Fibroblast of lung (primary cell): ENCODE results near the gene SLC30A7. TPM values are rescaled to one million over a fixed set of nuclear protein-coding genes. Genes with fewer than 3 reads are reported as not detected.

Experiments
- DNase-seq, 2 donors: peaks; one replicate each; pipeline versions ENCODE4 v3.0.0 to v3.0.0-alpha.2; 2010; ENCODE audit warnings: low read depth in 2 of 2
- H2AFZ ChIP-seq: 2 replicates; pipeline ENCODE4 v1.5.1; 2012; ENCODE audit warnings: low read length, control low read depth, inconsistent platforms
- H3K27ac ChIP-seq: 2 replicates; pipeline ENCODE4 v1.5.1; 2011; ENCODE audit warnings: low read length, control low read depth; ENCODE audit not compliant: insufficient read depth
- H3K27me3 ChIP-seq: 2 replicates; pipeline ENCODE4 v1.5.1; 2011; ENCODE audit warnings: mild to moderate bottlenecking, low read length; ENCODE audit not compliant: control insufficient read depth, insufficient read depth
- H3K36me3 ChIP-seq: 2 replicates; pipeline ENCODE4 v1.5.1; 2011; ENCODE audit warnings: low read length; ENCODE audit not compliant: control insufficient read depth, insufficient read depth
- H3K4me1 ChIP-seq: 2 replicates; pipeline ENCODE4 v1.5.1; 2011; ENCODE audit warnings: low read length; ENCODE audit not compliant: control insufficient read depth, insufficient read depth; ENCODE audit errors: extremely low read depth
- H3K4me2 ChIP-seq: 2 replicates; pipeline ENCODE4 v1.5.1; 2011; ENCODE audit warnings: low read length, control low read depth; ENCODE audit not compliant: insufficient read depth; ENCODE audit errors: extremely low read depth
- H3K4me3 ChIP-seq, 4 experiments: fragments of 200-600 bp in 1 of 4; sonication (generic) in 1 of 4; replicated peaks in 1 of 4; 2 replicates each; pipeline ENCODE4 v1.5.1; 2011 to 2016; ENCODE audit warnings: low read length in 4 of 4, low read depth in 3 of 4, mild to moderate bottlenecking in 3 of 4, control low read depth in 2 of 4, inconsistent platforms in 1 of 4, mixed read lengths in 1 of 4; ENCODE audit not compliant: insufficient read depth in 1 of 4; ENCODE audit errors: control extremely low read depth in 1 of 4
- H3K79me2 ChIP-seq: 2 replicates; pipeline ENCODE4 v1.5.1; 2012; ENCODE audit warnings: mild to moderate bottlenecking, low read length, inconsistent platforms; ENCODE audit not compliant: control insufficient read depth, insufficient read depth
- H3K9ac ChIP-seq: 2 replicates; pipeline ENCODE4 v1.5.1; 2011; ENCODE audit warnings: mild to moderate bottlenecking, low read length, control low read depth; ENCODE audit not compliant: insufficient read depth
- H3K9me3 ChIP-seq: 2 replicates; pipeline ENCODE4 v1.5.1; 2012; ENCODE audit warnings: low read depth, low read length; ENCODE audit not compliant: control insufficient read depth, insufficient read depth
- H4K20me1 ChIP-seq: 2 replicates; pipeline ENCODE4 v1.5.1; 2011; ENCODE audit warnings: low read length; ENCODE audit not compliant: control insufficient read depth, insufficient read depth; ENCODE audit errors: extremely low read depth
- CTCF ChIP-seq, 2 donors: IDR thresholded peaks in 1 of 2; conservative IDR thresholded peaks in 1 of 2; 1 replicate in 1 of 2; 2 replicates in 1 of 2; pipeline ENCODE4 v1.5.1; 2011 to 2012; ENCODE audit warnings: low read length in 2 of 2, control low read depth in 1 of 2, inconsistent platforms in 1 of 2, low read depth in 1 of 2, mild to moderate bottlenecking in 1 of 2
- EZH2 ChIP-seq: IDR thresholded peaks from 2 replicates; pipeline ENCODE4 v1.5.1; 2012; ENCODE audit warnings: low read length, control low read depth, mild to moderate bottlenecking; ENCODE audit errors: missing control alignments
- polyA plus RNA-seq, 2 donors: library from polyadenylated mRNA; depleted of rRNA in 1 of 2; stranded (reverse) in 1 of 2; unstranded in 1 of 2; fragments of >200 nt; gene quantifications; 2 replicates each; pipeline ENCODE4 v1.2.1, GENCODE V29; 2011 to 2012; ENCODE audit warnings: missing spikeins in 1 of 2
- total RNA-seq: library from RNA; depleted of rRNA; stranded (reverse); fragments of >200 nt; gene quantifications from 2 replicates; pipeline ENCODE4 v1.2.1, GENCODE V29; 2014

Gene SLC30A7
- total and polyA plus RNA-seq, 2 donors (not counting 1 experiment from before 2014, with no cell fraction given) = 23.1 to 37.4 TPM

DNA sequence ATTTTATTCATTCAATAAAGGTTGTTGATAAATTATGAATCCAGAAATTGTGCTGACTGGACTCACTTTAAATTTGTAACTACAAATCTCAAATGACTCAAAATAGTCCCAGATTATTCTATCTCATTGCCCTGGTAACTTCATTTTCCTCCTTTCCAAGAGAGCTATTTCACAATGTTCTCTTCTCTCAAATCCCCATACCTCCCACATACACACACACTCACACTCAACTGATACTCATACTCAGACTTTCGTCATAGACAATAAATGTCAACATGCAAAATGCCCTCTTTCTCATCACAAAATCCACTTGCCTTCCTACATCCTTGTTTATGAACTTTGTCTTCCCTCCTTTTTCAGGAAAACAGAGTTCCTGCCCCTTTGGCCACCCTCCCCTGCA lies 34.5 kb upstream of the SLC30A7 start:
- H2AFZ ChIP-seq = no peak overlapping the region
- no peaks in the 10 kb centered on the region for H4K20me1 ChIP-seq
- no peak overlapping the region for H3K4me2 ChIP-seq
- H3K9ac ChIP-seq = no peak overlapping the region
- H3K79me2 ChIP-seq = no peaks in the 10 kb centered on the region
- no peaks in the 10 kb centered on the region for H3K4me1 ChIP-seq
- no peaks in the 10 kb centered on the region for H3K36me3 ChIP-seq
- DNase-seq = peak; percentile 20 to 52
- no peaks in the 10 kb centered on the region for H3K27me3 ChIP-seq
- no peak overlapping the region for H3K27ac ChIP-seq
- TF ChIP-seq EZH2 (no peak), CTCF (conservative IDR thresholded peaks at IDR 0.05 in 1 of 2, IDR thresholded peaks at IDR 0.05 in 1 of 2; ENCODE audit: low read depth in 1 of 2, low read length in 2 of 2) (no peak)
- H3K9me3 ChIP-seq = no peaks in the 10 kb centered on the region
- no peak overlapping the region for H3K4me3 ChIP-seq

DNA sequence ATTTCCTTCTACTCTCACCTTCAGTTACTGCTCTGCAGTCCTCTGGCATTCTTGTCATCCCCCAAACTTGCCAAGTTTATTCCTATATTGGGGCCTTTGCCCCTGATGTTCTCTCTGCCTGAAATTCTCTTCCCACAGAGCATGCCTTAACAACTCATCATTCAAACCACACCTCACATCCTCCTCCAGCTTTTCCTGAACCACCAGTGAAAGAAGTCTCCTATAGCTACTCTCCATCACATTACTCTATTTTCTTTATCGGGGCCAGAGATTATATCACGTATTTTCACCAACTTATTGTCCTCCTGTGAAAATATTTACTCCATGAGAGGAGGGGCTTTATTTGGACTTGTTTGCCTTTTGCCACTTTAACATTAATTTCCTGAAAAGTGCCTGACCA lies 33.3 kb upstream of the SLC30A7 start:
- H3K27ac ChIP-seq = no peak overlapping the region

DNA sequence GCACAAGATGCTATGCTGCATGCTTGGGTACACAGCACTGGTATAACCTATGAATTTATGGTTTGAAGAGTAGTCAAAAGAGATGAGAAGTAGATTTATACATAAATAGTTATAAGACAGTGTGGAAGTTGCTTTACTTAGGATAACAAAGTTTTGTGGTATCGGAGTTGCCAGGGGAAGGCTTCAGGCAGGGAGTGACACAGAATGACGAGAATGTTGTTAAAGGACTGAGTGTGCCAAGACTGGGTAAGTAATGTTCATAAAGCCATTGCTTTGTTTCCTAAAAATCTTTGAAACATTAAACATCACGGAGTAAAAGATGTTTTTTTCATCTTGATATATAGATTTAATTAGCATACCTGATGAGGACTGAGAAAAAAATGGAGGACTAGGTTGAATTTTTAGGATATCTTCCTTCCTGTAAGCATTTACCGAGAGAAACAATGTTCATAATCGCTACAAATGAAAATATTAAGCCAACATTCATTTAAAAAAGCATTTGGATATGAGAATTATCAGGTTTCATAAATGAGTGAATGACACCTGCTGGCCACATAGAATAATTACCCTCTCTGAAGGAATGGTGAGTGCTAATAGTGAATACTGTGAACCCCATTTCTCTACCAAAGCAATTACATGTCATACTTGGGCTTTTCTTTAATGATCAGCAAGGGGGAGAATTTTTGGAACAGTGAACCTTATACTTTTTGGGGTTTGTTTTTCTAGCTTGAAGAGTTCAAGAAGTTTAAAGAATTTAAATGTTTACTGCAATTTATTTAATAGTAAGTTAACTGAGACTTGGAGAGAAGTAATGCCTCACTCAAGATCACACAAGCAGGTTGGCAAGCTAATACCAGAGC lies 29.6 kb upstream of the SLC30A7 start:
- H2AFZ ChIP-seq = peak overlapping the region; percentile 47

More for the DNA sequence above, 33.3 kb upstream of the SLC30A7 start:
- Histone ChIP-seq H4K20me1 (no peaks in the 10 kb centered on the region), H3K4me3 (no peak overlapping the region), H3K27me3 (no peaks in the 10 kb centered on the region), H3K9me3 (no peaks in the 10 kb centered on the region), H3K4me2 (no peak overlapping the region), H2AFZ (no peak overlapping the region), H3K9ac (no peak overlapping the region), H3K4me1 (no peaks in the 10 kb centered on the region), H3K36me3 (no peaks in the 10 kb centered on the region), H3K79me2 (no peaks in the 10 kb centered on the region)
- DNase-seq = peak; percentile 43 to 97
- TF ChIP-seq CTCF (conservative IDR thresholded peaks at IDR 0.05 in 1 of 2, IDR thresholded peaks at IDR 0.05 in 1 of 2; ENCODE audit: low read depth in 1 of 2, low read length in 2 of 2) (no peak), EZH2 (no peak)

More for the DNA sequence above, 29.6 kb upstream of the SLC30A7 start:
- H4K20me1 ChIP-seq = no peaks in the 10 kb centered on the region
- H3K79me2 ChIP-seq = no peaks in the 10 kb centered on the region
- no peaks in the 10 kb centered on the region for H3K4me1 ChIP-seq
- H3K9me3 ChIP-seq = no peaks in the 10 kb centered on the region
- H3K27me3 ChIP-seq = no peaks in the 10 kb centered on the region
- no peak overlapping the region for H3K9ac ChIP-seq
- no peak overlapping the region for H3K27ac ChIP-seq
- H3K4me2 ChIP-seq = peak overlapping the region; percentile 38
- H3K36me3 ChIP-seq = no peaks in the 10 kb centered on the region
- peak; percentile 26 to 47 for TF ChIP-seq CTCF (conservative IDR thresholded peaks at IDR 0.05 in 1 of 2, IDR thresholded peaks at IDR 0.05 in 1 of 2; ENCODE audit: low read depth in 1 of 2, low read length in 2 of 2)
- no peak for TF ChIP-seq EZH2
- peak; percentile 57 to 75 for DNase-seq
- no peak overlapping the region for H3K4me3 ChIP-seq
